ENCODE data around the gene ZNF385A.

ZNF385A gene

GRCh38 chr12:54416687-54417603, 32.4 kb upstream of the ZNF385A start:
- DNase-seq: no peak
- intact Hi-C loops (cut with DNase I): no loop called here

- intact Hi-C loops (cut with DNase I): no loop called here
- peak in 1 of 10 donors; percentile 18 for DNase-seq
These were observed 30.8 kb upstream of the ZNF385A start for GRCh38 chr12:54415221-54415929.

- DNase-seq: peak in 1 of 10 donors; percentile 74
- intact Hi-C loops (cut with DNase I): no loop called here
These were observed 29.0 kb upstream of the ZNF385A start for GRCh38 chr12:54413284-54414190.

- intact Hi-C loops (cut with DNase I): no loop called here
These were observed 28.3 kb upstream of the ZNF385A start for GRCh38 chr12:54412786-54413185.

GRCh38 chr12:54412348-54412747, 27.8 kb upstream of the ZNF385A start:
- DNase-seq: peak in 1 of 10 donors; percentile 44
- intact Hi-C loops (cut with DNase I): no loop called here

More at GRCh38 chr12:54412786-54413185, 28.3 kb upstream of the ZNF385A start:
- peak in 1 of 10 donors; percentile 44 for DNase-seq

- intact Hi-C loops (cut with DNase I): no loop called here
- peak in 2 of 10 donors; percentile 16 to 80 for DNase-seq
These were observed 27.1 kb upstream of the ZNF385A start for GRCh38 chr12:54411391-54412241.

- intact Hi-C loops (cut with DNase I): no loop called here
- peak in 1 of 10 donors; percentile 54 for DNase-seq
These were observed 24.7 kb upstream of the ZNF385A start for GRCh38 chr12:54409267-54409666.

- DNase-seq: peak in 1 of 10 donors; percentile 54
- intact Hi-C loops (cut with DNase I): no loop called here
These were observed 22.8 kb upstream of the ZNF385A start for GRCh38 chr12:54407183-54407905.

- peak in 1 of 10 donors; percentile 22 for DNase-seq
- intact Hi-C loops (cut with DNase I): no loop called here
These were observed 21.0 kb upstream of the ZNF385A start for GRCh38 chr12:54405573-54405972.

GRCh38 chr12:54405106-54405505, 20.6 kb upstream of the ZNF385A start:
- peak in 1 of 10 donors; percentile 76 for DNase-seq
- intact Hi-C loops (cut with DNase I): no loop called here

- DNase-seq: peak in 4 of 10 donors; percentile 44 to 85 (median 54)
- intact Hi-C loops (cut with DNase I): no loop called here
These were observed 19.8 kb upstream of the ZNF385A start for GRCh38 chr12:54404061-54405004.

GRCh38 chr12:54401119-54401518, 16.6 kb upstream of the ZNF385A start:
- DNase-seq: peak in 2 of 10 donors; percentile 20 to 37
- intact Hi-C loops (cut with DNase I): no loop called here

GRCh38 chr12:54398995-54399793, 14.7 kb upstream of the ZNF385A start:
- DNase-seq: peak; percentile 69 to 97 (median 92)
- intact Hi-C loops (cut with DNase I): loop anchor here (1.0 kb wide), 1 partner anchor 40 kb away; no protein-coding TSS in a partner anchor

GRCh38 chr12:54398218-54398617, 13.7 kb upstream of the ZNF385A start:
- intact Hi-C loops (cut with DNase I): no loop called here
- peak in 1 of 10 donors; percentile 7 for DNase-seq

- DNase-seq: peak in 3 of 10 donors; percentile 24 to 29 (median 25)
- intact Hi-C loops (cut with DNase I): no loop called here
These were observed 12.6 kb upstream of the ZNF385A start for GRCh38 chr12:54397157-54397556.

GRCh38 chr12:54395545-54395944, 11.0 kb upstream of the ZNF385A start:
- intact Hi-C loops (cut with DNase I): no loop called here
- DNase-seq: peak in 2 of 10 donors; percentile 24 to 70

GRCh38 chr12:54394986-54395385, 10.5 kb upstream of the ZNF385A start:
- peak in 1 of 10 donors; percentile 8 for DNase-seq
- intact Hi-C loops (cut with DNase I): no loop called here

Data from posterior cingulate gyrus (tissue), 11 donors.